H9 (cell line): ENCODE results near the gene FGF12. TPM values are rescaled to one million over a fixed set of nuclear protein-coding genes. Genes with fewer than 3 reads are reported as not detected.

Experiments
- DNase-seq: peaks from one replicate; pipeline ENCODE4 v3.0.0-alpha.2; 2017
- H2AFZ ChIP-seq: one replicate; pipeline ENCODE4 v1.6.1; 2013; ENCODE audit warnings: mild to moderate bottlenecking, low read length, control low read depth, moderate library complexity
- H2AK5ac ChIP-seq: 2 replicates; pipeline ENCODE4 v1.6.1; 2013; ENCODE audit warnings: low read length, control low read depth, mixed read lengths; ENCODE audit not compliant: insufficient read length
- H2BK120ac ChIP-seq: one replicate; pipeline ENCODE4 v1.6.1; 2013; ENCODE audit warnings: low read depth, mild to moderate bottlenecking, low read length, control low read depth, inconsistent platforms; ENCODE audit not compliant: poor library complexity, severe bottlenecking
- H2BK12ac ChIP-seq: 2 replicates; pipeline ENCODE4 v1.6.1; 2013; ENCODE audit warnings: low read length, control low read depth, mixed read lengths, low read depth; ENCODE audit not compliant: insufficient read length
- H2BK15ac ChIP-seq: 2 replicates; pipeline ENCODE4 v1.6.1; 2013; ENCODE audit warnings: low read depth, low read length, control low read depth
- H2BK20ac ChIP-seq: one replicate; pipeline ENCODE4 v1.6.1; 2013; ENCODE audit warnings: low read depth, mild to moderate bottlenecking, low read length, control low read depth, inconsistent platforms; ENCODE audit not compliant: poor library complexity, severe bottlenecking
- H2BK5ac ChIP-seq: 2 replicates; pipeline ENCODE4 v1.6.1; 2013; ENCODE audit warnings: low read length, control low read depth, mixed read lengths; ENCODE audit not compliant: insufficient read length
- H3K14ac ChIP-seq: 2 replicates; pipeline ENCODE4 v1.6.1; 2013; ENCODE audit warnings: low read length, control low read depth; ENCODE audit not compliant: insufficient read depth
- H3K18ac ChIP-seq: 2 replicates; pipeline ENCODE4 v1.6.1; 2013; ENCODE audit warnings: low read depth, mild to moderate bottlenecking, mixed read lengths, low read length, control low read depth; ENCODE audit not compliant: insufficient read length
- H3K23ac ChIP-seq: 2 replicates; pipeline ENCODE4 v1.6.1; 2013; ENCODE audit warnings: low read length, control low read depth, mixed read lengths, low read depth; ENCODE audit not compliant: insufficient read length
- H3K23me2 ChIP-seq: 2 replicates; pipeline ENCODE4 v1.6.1; 2013; ENCODE audit warnings: low read depth, mild to moderate bottlenecking, mixed read lengths, low read length, control low read depth; ENCODE audit not compliant: insufficient read length, poor library complexity, severe bottlenecking
- H3K27ac ChIP-seq: 2 replicates; pipeline ENCODE4 v1.5.1; 2013; ENCODE audit warnings: low read length, control low read depth, mixed read lengths, low read depth; ENCODE audit not compliant: insufficient read length
- H3K27me3 ChIP-seq: 2 replicates; pipeline ENCODE4 v1.6.1; 2013; ENCODE audit warnings: low read length, control low read depth, inconsistent platforms; ENCODE audit not compliant: insufficient read depth
- H3K4ac ChIP-seq: 2 replicates; pipeline ENCODE4 v1.6.1; 2013; ENCODE audit warnings: low read depth, mild to moderate bottlenecking, control low read depth, inconsistent platforms, low read length, moderate library complexity
- H3K4me1 ChIP-seq: 2 replicates; pipeline ENCODE4 v1.6.1; 2013; ENCODE audit warnings: low read length, control low read depth, inconsistent platforms; ENCODE audit not compliant: insufficient read depth
- H3K4me2 ChIP-seq: 2 replicates; pipeline ENCODE4 v1.6.1; 2013; ENCODE audit warnings: low read length, control low read depth, mixed read lengths; ENCODE audit not compliant: insufficient read length, insufficient read depth
- H3K56ac ChIP-seq: 2 replicates; pipeline ENCODE4 v1.6.1; 2013; ENCODE audit warnings: low read depth, mild to moderate bottlenecking, mixed read lengths, low read length, control low read depth; ENCODE audit not compliant: insufficient read length
- H3K79me1 ChIP-seq: 2 replicates; pipeline ENCODE4 v1.6.1; 2013; ENCODE audit warnings: low read depth, mild to moderate bottlenecking, moderate library complexity, low read length, control low read depth, inconsistent platforms; ENCODE audit not compliant: insufficient read depth, poor library complexity, severe bottlenecking
- H3K79me2 ChIP-seq: 2 replicates; pipeline ENCODE4 v1.6.1; 2013; ENCODE audit warnings: low read length, control low read depth, inconsistent platforms; ENCODE audit not compliant: insufficient read depth
- H3K9ac ChIP-seq: 2 replicates; pipeline ENCODE4 v1.6.1; 2013; ENCODE audit warnings: low read length, control low read depth, mixed read lengths; ENCODE audit not compliant: insufficient read length; ENCODE audit errors: extremely low read depth
- H3K9me3 ChIP-seq: one replicate; pipeline ENCODE4 v1.6.1; 2013; ENCODE audit warnings: low read depth, low read length, inconsistent platforms; ENCODE audit not compliant: control insufficient read depth
- H3T11ph ChIP-seq: one replicate; pipeline ENCODE4 v1.6.1; 2013; ENCODE audit warnings: mild to moderate bottlenecking, low read length, control low read depth, inconsistent platforms
- H4K20me1 ChIP-seq: one replicate; pipeline ENCODE4 v1.6.1; 2013; ENCODE audit not compliant: control insufficient read depth, insufficient read length, insufficient read depth
- H4K5ac ChIP-seq: 2 replicates; pipeline ENCODE4 v1.6.1; 2013; ENCODE audit warnings: low read depth, mild to moderate bottlenecking, mixed read lengths, low read length, control low read depth; ENCODE audit not compliant: insufficient read length
- H4K8ac ChIP-seq: replicated peaks from 2 replicates; pipeline ENCODE4 v1.6.1; 2013; ENCODE audit warnings: low read length, control low read depth, mixed read lengths, low read depth; ENCODE audit not compliant: insufficient read length
- H4K91ac ChIP-seq: 2 replicates; pipeline ENCODE4 v1.6.1; 2013; ENCODE audit warnings: low read depth, mild to moderate bottlenecking, moderate library complexity, mixed read lengths, low read length, control low read depth; ENCODE audit not compliant: insufficient read length
- H3K27ac Mint-ChIP-seq, 3 experiments: 2 replicates in 2 of 3; 3 replicates in 1 of 3; pipeline ENCODE4 v1.8.0; 2020 to 2021; ENCODE audit warnings: mixed read lengths in 3 of 3, mild to moderate bottlenecking in 1 of 3, moderate library complexity in 1 of 3
- H3K27me3 Mint-ChIP-seq: 2 replicates; pipeline ENCODE4 v1.8.0; 2021; ENCODE audit warnings: low read depth, mild to moderate bottlenecking, moderate library complexity, mixed read lengths
- H3K36me3 Mint-ChIP-seq, 3 experiments: 2 replicates in 2 of 3; 3 replicates in 1 of 3; pipeline ENCODE4 v1.8.0; 2020 to 2021; ENCODE audit warnings: low read depth in 3 of 3, mixed read lengths in 3 of 3; ENCODE audit not compliant: insufficient read depth in 1 of 3
- H3K4me1 Mint-ChIP-seq, 2 experiments: 2 replicates each; pipeline ENCODE4 v1.8.0; 2020; ENCODE audit warnings: mixed read lengths in 2 of 2
- H3K4me3 Mint-ChIP-seq, 2 experiments: 2 replicates in 1 of 2; 3 replicates in 1 of 2; pipeline ENCODE4 v1.8.0; 2020 to 2021; ENCODE audit warnings: mild to moderate bottlenecking in 2 of 2, mixed read lengths in 2 of 2, moderate library complexity in 1 of 2
- H3K9me3 Mint-ChIP-seq, 2 experiments: 2 replicates in 1 of 2; 3 replicates in 1 of 2; pipeline ENCODE4 v1.8.0; 2020; ENCODE audit warnings: mild to moderate bottlenecking in 2 of 2, mixed read lengths in 2 of 2, moderate library complexity in 1 of 2
- CTCF ChIP-seq: fragments of 200-600 bp; sonication (generic); conservative IDR thresholded peaks from 3 replicates; pipeline ENCODE4 v1.8.0; 2021; ENCODE audit warnings: antibody characterized with exemption, mild to moderate bottlenecking
- total RNA-seq: library from RNA; stranded (reverse); gene quantifications from 2 replicates; pipeline ENCODE4 v1.2.1, GENCODE V29; 2021

Gene FGF12
- total RNA-seq, 1 experiment from 2014 or later = 5.6 TPM

GRCh38 chr3:192737506-192737905 lies 10.2 kb upstream of the FGF12 start:
- H3K4me1 Mint-ChIP-seq = peaks cover 6 to 7% of the 10 kb centered on the region in 2 experiments
- Histone ChIP-seq H3K27ac (no peak overlapping the region), H2AFZ (no peak overlapping the region), H4K8ac (no peak overlapping the region), H4K5ac (no peak overlapping the region), H3K4me2 (no peak overlapping the region), H3K9ac (no peak overlapping the region), H3K79me1 (no peaks in the 10 kb centered on the region), H4K20me1 (no peaks in the 10 kb centered on the region), H2BK20ac (no peak overlapping the region), H3K4ac (no peak overlapping the region), H3K27me3 (no peaks in the 10 kb centered on the region), H3K23me2 (no peaks in the 10 kb centered on the region), H3K9me3 (no peaks in the 10 kb centered on the region), H3K14ac (no peak overlapping the region), H3T11ph (no peak overlapping the region), H3K56ac (no peak overlapping the region), H2BK12ac (no peak overlapping the region), H2BK120ac (no peak overlapping the region), H3K23ac (no peak overlapping the region), H3K18ac (no peak overlapping the region), H4K91ac (no peak overlapping the region), H3K4me1 (peaks cover 3% of the 10 kb centered on the region; the same call in 1 of the 2 replicates), H3K79me2 (no peaks in the 10 kb centered on the region), H2BK15ac (no peak overlapping the region), H2AK5ac (no peak overlapping the region), H2BK5ac (no peak overlapping the region)
- no peaks in the 10 kb centered on the region for H3K9me3 Mint-ChIP-seq
- H3K27me3 Mint-ChIP-seq = no peaks in the 10 kb centered on the region
- no peak for DNase-seq
- H3K27ac Mint-ChIP-seq = no peak overlapping the region
- no peaks in the 10 kb centered on the region for H3K36me3 Mint-ChIP-seq
- TF ChIP-seq CTCF = no peak
- no peak overlapping the region for H3K4me3 Mint-ChIP-seq
